Activated CD8-positive, alpha-beta memory T cell treated with anti-CD3 and anti-CD28 coated beads, Interleukin-2, amount 10 ng/mL, durations not matched to agents 7 days and 5 days (primary cell): ENCODE data around the gene LATS2. TPM values are rescaled to one million over a fixed set of nuclear protein-coding genes. Genes with fewer than 3 reads are reported as not detected.
A peak's percentile ranks its signal among the peaks of the same experiment; 100 is the strongest.

Source experiments
- ATAC-seq: fragments of 150-1000 bp; cut with Tn5 transposase; one replicate; pipeline ENCODE4 v1.10.0; 2021; ENCODE audit warnings: moderate library complexity
- CTCF ChIA-PET: fragments of 350-600 bp; sonication (Branson Sonifier 250); formaldehyde crosslinking; loops from one replicate; lab custom pipeline; 2021; ENCODE audit warnings: antibody characterized with exemption; lab: Charles Lee
- DNase-seq: peaks from one replicate; pipeline ENCODE4 v3.0.0-alpha.2; 2020
- H3K27ac Mint-ChIP-seq: one replicate; pipeline ENCODE4 v1.8.0; 2021; ENCODE audit warnings: mild to moderate bottlenecking, mixed read lengths
- H3K27me3 Mint-ChIP-seq: one replicate; pipeline ENCODE4 v1.8.0; 2021; ENCODE audit warnings: mixed read lengths
- H3K36me3 Mint-ChIP-seq: one replicate; pipeline ENCODE4 v1.8.0; 2021; ENCODE audit warnings: mild to moderate bottlenecking, mixed read lengths
- H3K4me1 Mint-ChIP-seq: one replicate; pipeline ENCODE4 v1.8.0; 2021; ENCODE audit warnings: mixed read lengths
- H3K4me3 Mint-ChIP-seq: one replicate; pipeline ENCODE4 v1.8.0; 2021; ENCODE audit warnings: mild to moderate bottlenecking, moderate library complexity, mixed read lengths
- H3K9me3 Mint-ChIP-seq: one replicate; pipeline ENCODE4 v1.8.0; 2022; ENCODE audit warnings: low read depth, mixed read lengths
- total RNA-seq, 2 experiments: library from RNA; stranded (reverse); gene quantifications; one replicate each; pipeline ENCODE4 v1.2.3, GENCODE V29; 2021

The LATS2 gene
- total RNA-seq, 2 experiments from 2014 or later = 2.8 to 4.7 TPM

GRCh38 chr13:21033212-21033840 is 28.1 kb downstream of the LATS2 start:
- Mint-ChIP-seq H3K9me3 (peaks cover 2% of the 10 kb centered on the region), H3K36me3 (no peaks in the 10 kb centered on the region), H3K27me3 (peaks cover 8% of the 10 kb centered on the region), H3K27ac (no peak overlapping the region), H3K4me3 (no peak overlapping the region), H3K4me1 (no peaks in the 10 kb centered on the region)
- ATAC-seq (no peak), DNase-seq (no peak)
- CTCF ChIA-PET = interaction anchor here (1.2 kb wide), 1 partner anchor 11 kb away, joined by 3 read pairs; no protein-coding TSS in a partner anchor

GRCh38 chr13:21032656-21033055 is 28.7 kb downstream of the LATS2 start:
- CTCF ChIA-PET = no interaction called here
- Mint-ChIP-seq H3K4me3 (no peak overlapping the region), H3K4me1 (no peaks in the 10 kb centered on the region), H3K27me3 (peaks cover 8% of the 10 kb centered on the region), H3K27ac (no peak overlapping the region), H3K9me3 (peaks cover 2% of the 10 kb centered on the region), H3K36me3 (no peaks in the 10 kb centered on the region)
- ATAC-seq (no peak), DNase-seq (no peak)

GRCh38 chr13:21031594-21032275 is 29.7 kb downstream of the LATS2 start:
- H3K4me3 Mint-ChIP-seq = no peak overlapping the region
- DNase-seq (no peak), ATAC-seq (no peak)
- CTCF ChIA-PET = no interaction called here
- H3K9me3 Mint-ChIP-seq = peaks cover 2% of the 10 kb centered on the region
- no peak overlapping the region for H3K27ac Mint-ChIP-seq
- H3K36me3 Mint-ChIP-seq = no peaks in the 10 kb centered on the region
- H3K4me1 Mint-ChIP-seq = no peaks in the 10 kb centered on the region
- H3K27me3 Mint-ChIP-seq = peaks cover 8% of the 10 kb centered on the region

GRCh38 chr13:21025539-21025938 is 35.8 kb downstream of the LATS2 start:
- Mint-ChIP-seq H3K4me1 (no peaks in the 10 kb centered on the region), H3K36me3 (no peaks in the 10 kb centered on the region), H3K27ac (no peak overlapping the region), H3K4me3 (no peak overlapping the region), H3K27me3 (peaks cover 5% of the 10 kb centered on the region), H3K9me3 (peaks cover 2% of the 10 kb centered on the region)
- DNase-seq (no peak), ATAC-seq (no peak)
- CTCF ChIA-PET = no interaction called here

- peaks cover 7% of the 10 kb centered on the region for H3K4me1 Mint-ChIP-seq
- no peak overlapping the region for H3K4me3 Mint-ChIP-seq
- no peaks in the 10 kb centered on the region for H3K9me3 Mint-ChIP-seq
- peaks cover 2% of the 10 kb centered on the region for H3K36me3 Mint-ChIP-seq
- CTCF ChIA-PET = interaction anchor here (1.6 kb wide), 1 partner anchor 12 kb away, joined by 3 read pairs; no protein-coding TSS in a partner anchor
- peaks cover 3% of the 10 kb centered on the region for H3K27me3 Mint-ChIP-seq
- no peak overlapping the region for H3K27ac Mint-ChIP-seq
- ATAC-seq (no peak), DNase-seq (no peak)
Measured at GRCh38 chr13:21022056-21022979, 39.1 kb downstream of the LATS2 start.

- Mint-ChIP-seq H3K27me3 (no peaks in the 10 kb centered on the region), H3K4me3 (no peak overlapping the region), H3K36me3 (peaks cover 2% of the 10 kb centered on the region), H3K4me1 (peaks cover 18% of the 10 kb centered on the region), H3K9me3 (no peaks in the 10 kb centered on the region), H3K27ac (no peak overlapping the region)
- DNase-seq (no peak), ATAC-seq (no peak)
- CTCF ChIA-PET = no interaction called here
Measured at GRCh38 chr13:21020581-21020980, 40.8 kb downstream of the LATS2 start.

- no peak overlapping the region for H3K4me3 Mint-ChIP-seq
- DNase-seq = no peak
- ATAC-seq = no peak
- H3K27me3 Mint-ChIP-seq = no peaks in the 10 kb centered on the region
- H3K9me3 Mint-ChIP-seq = no peaks in the 10 kb centered on the region
- peaks cover 2% of the 10 kb centered on the region for H3K36me3 Mint-ChIP-seq
- peaks cover 18% of the 10 kb centered on the region for H3K4me1 Mint-ChIP-seq
- no peak overlapping the region for H3K27ac Mint-ChIP-seq
- CTCF ChIA-PET = no interaction called here
Measured at GRCh38 chr13:21020176-21020575, 41.2 kb downstream of the LATS2 start.

- CTCF ChIA-PET = no interaction called here
- no peak overlapping the region for H3K4me3 Mint-ChIP-seq
- ATAC-seq (no peak), DNase-seq (no peak)
- no peaks in the 10 kb centered on the region for H3K9me3 Mint-ChIP-seq
- H3K27ac Mint-ChIP-seq = no peak overlapping the region
- H3K36me3 Mint-ChIP-seq = peaks cover 2% of the 10 kb centered on the region
- no peaks in the 10 kb centered on the region for H3K27me3 Mint-ChIP-seq
- H3K4me1 Mint-ChIP-seq = peaks cover 18% of the 10 kb centered on the region
Measured at GRCh38 chr13:21018220-21018619, 43.2 kb downstream of the LATS2 start.

- H3K4me1 Mint-ChIP-seq = peaks cover 18% of the 10 kb centered on the region
- H3K4me3 Mint-ChIP-seq = no peak overlapping the region
- CTCF ChIA-PET = no interaction called here
- peaks cover 2% of the 10 kb centered on the region for H3K36me3 Mint-ChIP-seq
- H3K9me3 Mint-ChIP-seq = no peaks in the 10 kb centered on the region
- H3K27me3 Mint-ChIP-seq = no peaks in the 10 kb centered on the region
- H3K27ac Mint-ChIP-seq = peak overlapping the region; percentile 17
- no peak for DNase-seq
- no peak for ATAC-seq
Measured at GRCh38 chr13:21016487-21016886, 44.9 kb downstream of the LATS2 start.

- DNase-seq (no peak), ATAC-seq (no peak)
- peaks cover 28% of the 10 kb centered on the region for H3K4me1 Mint-ChIP-seq
- CTCF ChIA-PET = no interaction called here
- H3K36me3 Mint-ChIP-seq = peaks cover 6% of the 10 kb centered on the region
- H3K4me3 Mint-ChIP-seq = no peak overlapping the region
- no peaks in the 10 kb centered on the region for H3K9me3 Mint-ChIP-seq
- H3K27me3 Mint-ChIP-seq = no peaks in the 10 kb centered on the region
- H3K27ac Mint-ChIP-seq = no peak overlapping the region
Measured at GRCh38 chr13:21015284-21015683, 46.1 kb downstream of the LATS2 start.

- Mint-ChIP-seq H3K27ac (no peak overlapping the region), H3K9me3 (no peaks in the 10 kb centered on the region), H3K27me3 (no peaks in the 10 kb centered on the region), H3K4me1 (peaks cover 31% of the 10 kb centered on the region), H3K36me3 (peaks cover 6% of the 10 kb centered on the region), H3K4me3 (no peak overlapping the region)
- no peak for ATAC-seq
- CTCF ChIA-PET = no interaction called here
- DNase-seq = no peak
Measured at GRCh38 chr13:21014502-21015170, 46.8 kb downstream of the LATS2 start.

GRCh38 chr13:21014139-21014501 is 47.3 kb downstream of the LATS2 start:
- Mint-ChIP-seq H3K27me3 (no peaks in the 10 kb centered on the region), H3K4me1 (peaks cover 31% of the 10 kb centered on the region), H3K36me3 (peaks cover 6% of the 10 kb centered on the region), H3K4me3 (no peak overlapping the region), H3K27ac (no peak overlapping the region), H3K9me3 (no peaks in the 10 kb centered on the region)
- CTCF ChIA-PET = no interaction called here
- ATAC-seq = no peak
- DNase-seq = no peak

GRCh38 chr13:21013682-21014038 is 47.7 kb downstream of the LATS2 start:
- ATAC-seq (no peak), DNase-seq (no peak)
- no peak overlapping the region for H3K4me3 Mint-ChIP-seq
- no peaks in the 10 kb centered on the region for H3K9me3 Mint-ChIP-seq
- no peaks in the 10 kb centered on the region for H3K27me3 Mint-ChIP-seq
- peaks cover 30% of the 10 kb centered on the region for H3K4me1 Mint-ChIP-seq
- no peak overlapping the region for H3K27ac Mint-ChIP-seq
- peaks cover 5% of the 10 kb centered on the region for H3K36me3 Mint-ChIP-seq
- CTCF ChIA-PET = no interaction called here
